ENCODE data around the gene COL5A2. TPM values are rescaled to one million over a fixed set of nuclear protein-coding genes. Genes with fewer than 3 reads are reported as not detected.

The COL5A2 gene
- total RNA-seq, 1 donor from 2014 or later: 23.7 TPM

DNA sequence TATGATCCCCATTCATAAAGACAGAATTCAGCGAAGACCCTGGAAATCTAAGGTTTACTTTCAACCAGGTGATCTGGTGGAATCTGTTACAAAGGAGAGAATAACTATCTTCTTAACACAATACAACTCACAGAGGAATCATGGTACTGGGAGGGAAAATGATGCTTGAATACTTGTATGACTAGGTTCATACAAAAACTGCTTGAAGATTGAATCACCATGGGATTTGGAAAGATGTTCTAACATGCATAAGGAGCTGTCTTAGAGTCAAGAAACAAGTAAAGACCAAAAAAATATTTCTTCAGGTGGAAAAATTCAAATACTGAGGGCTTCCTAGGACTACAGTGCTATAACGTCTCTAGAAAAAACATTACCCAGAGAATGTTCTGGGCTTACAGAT lies 32.2 kb downstream of the COL5A2 start:
- no peaks in the 10 kb centered on the region for H3K9me3 Mint-ChIP-seq (ENCODE audit: unreplicated experiment)
- no peaks in the 10 kb centered on the region for H3K36me3 Mint-ChIP-seq (ENCODE audit: unreplicated experiment)
- DNase-seq: no peak
- H3K27ac Mint-ChIP-seq (ENCODE audit: unreplicated experiment): no peak overlapping the region
- H3K4me1 Mint-ChIP-seq (ENCODE audit: low read depth, unreplicated experiment): peaks cover 8% of the 10 kb centered on the region
- H3K27me3 Mint-ChIP-seq (ENCODE audit: unreplicated experiment): no peaks in the 10 kb centered on the region
- no peak overlapping the region for H3K4me3 Mint-ChIP-seq (ENCODE audit: unreplicated experiment)
- TF ChIP-seq, protein P1, sequence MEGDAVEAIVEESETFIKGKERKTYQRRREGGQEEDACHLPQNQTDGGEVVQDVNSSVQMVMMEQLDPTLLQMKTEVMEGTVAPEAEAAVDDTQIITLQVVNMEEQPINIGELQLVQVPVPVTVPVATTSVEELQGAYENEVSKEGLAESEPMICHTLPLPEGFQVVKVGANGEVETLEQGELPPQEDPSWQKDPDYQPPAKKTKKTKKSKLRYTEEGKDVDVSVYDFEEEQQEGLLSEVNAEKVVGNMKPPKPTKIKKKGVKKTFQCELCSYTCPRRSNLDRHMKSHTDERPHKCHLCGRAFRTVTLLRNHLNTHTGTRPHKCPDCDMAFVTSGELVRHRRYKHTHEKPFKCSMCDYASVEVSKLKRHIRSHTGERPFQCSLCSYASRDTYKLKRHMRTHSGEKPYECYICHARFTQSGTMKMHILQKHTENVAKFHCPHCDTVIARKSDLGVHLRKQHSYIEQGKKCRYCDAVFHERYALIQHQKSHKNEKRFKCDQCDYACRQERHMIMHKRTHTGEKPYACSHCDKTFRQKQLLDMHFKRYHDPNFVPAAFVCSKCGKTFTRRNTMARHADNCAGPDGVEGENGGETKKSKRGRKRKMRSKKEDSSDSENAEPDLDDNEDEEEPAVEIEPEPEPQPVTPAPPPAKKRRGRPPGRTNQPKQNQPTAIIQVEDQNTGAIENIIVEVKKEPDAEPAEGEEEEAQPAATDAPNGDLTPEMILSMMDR (IDR thresholded peaks at IDR 0.05; ENCODE audit: partially characterized antibody, unreplicated experiment): no peak

DNA sequence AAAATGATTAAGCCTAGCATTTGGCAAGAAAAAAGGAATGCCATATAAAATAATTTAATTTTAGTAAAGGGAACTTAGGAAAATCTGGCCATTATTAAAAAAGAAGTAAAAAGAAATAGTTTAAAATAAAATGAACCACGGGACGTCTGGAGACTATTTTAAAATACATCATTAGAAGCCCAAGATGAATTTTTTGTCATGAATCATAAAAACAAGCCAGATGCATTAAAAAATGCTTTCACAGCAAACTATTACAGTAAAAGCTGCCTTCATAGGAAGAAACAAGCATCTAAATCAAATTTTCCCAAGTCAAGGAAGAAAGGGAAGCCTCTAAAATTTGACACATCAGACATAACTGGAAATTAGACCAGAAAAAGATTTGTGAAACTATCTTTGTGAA lies 33.0 kb downstream of the COL5A2 start:
- Mint-ChIP-seq H3K36me3 (ENCODE audit: unreplicated experiment) (no peaks in the 10 kb centered on the region), H3K27me3 (ENCODE audit: unreplicated experiment) (no peaks in the 10 kb centered on the region), H3K4me3 (ENCODE audit: unreplicated experiment) (no peak overlapping the region), H3K4me1 (ENCODE audit: low read depth, unreplicated experiment) (peaks cover 8% of the 10 kb centered on the region), H3K27ac (ENCODE audit: unreplicated experiment) (no peak overlapping the region), H3K9me3 (ENCODE audit: unreplicated experiment) (no peaks in the 10 kb centered on the region)
- DNase-seq: no peak
- TF ChIP-seq, protein P1 (IDR thresholded peaks at IDR 0.05; ENCODE audit: partially characterized antibody, unreplicated experiment): no peak

DNA sequence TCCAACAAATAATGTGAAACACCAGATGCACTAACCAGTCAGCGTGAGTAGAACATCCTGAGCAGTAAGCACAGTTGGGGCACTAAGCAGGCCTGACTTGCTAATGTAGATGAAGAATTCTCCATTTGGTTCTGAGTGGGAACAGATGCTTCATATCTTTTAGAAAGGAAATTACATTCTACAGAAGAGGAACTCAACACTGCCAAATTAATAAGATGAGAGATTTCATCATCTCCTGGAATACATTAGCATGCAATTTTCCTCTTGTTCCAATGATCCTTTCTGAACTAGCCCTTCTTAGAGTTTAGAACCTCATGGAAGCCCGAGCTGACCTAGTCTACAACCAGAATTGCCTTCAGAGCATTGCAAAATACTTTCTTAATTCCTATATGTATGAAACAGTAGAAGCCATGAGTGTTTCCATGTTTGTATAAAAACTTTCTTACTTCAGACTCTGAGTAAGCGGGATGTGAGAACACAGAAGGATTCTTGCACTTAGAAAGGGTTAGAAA lies 34.8 kb downstream of the COL5A2 start:
- Mint-ChIP-seq H3K4me3 (ENCODE audit: unreplicated experiment) (no peak overlapping the region), H3K9me3 (ENCODE audit: unreplicated experiment) (no peaks in the 10 kb centered on the region), H3K4me1 (ENCODE audit: low read depth, unreplicated experiment) (peaks cover 8% of the 10 kb centered on the region), H3K27ac (ENCODE audit: unreplicated experiment) (no peak overlapping the region), H3K27me3 (ENCODE audit: unreplicated experiment) (no peaks in the 10 kb centered on the region), H3K36me3 (ENCODE audit: unreplicated experiment) (no peaks in the 10 kb centered on the region)
- TF ChIP-seq, protein P1 (IDR thresholded peaks at IDR 0.05; ENCODE audit: partially characterized antibody, unreplicated experiment): no peak
- no peak for DNase-seq

GRCh38 chr2:189143925-189144324 lies 35.6 kb downstream of the COL5A2 start:
- no peaks in the 10 kb centered on the region for H3K9me3 Mint-ChIP-seq (ENCODE audit: unreplicated experiment)
- H3K4me1 Mint-ChIP-seq (ENCODE audit: low read depth, unreplicated experiment): peaks cover 8% of the 10 kb centered on the region
- no peak overlapping the region for H3K4me3 Mint-ChIP-seq (ENCODE audit: unreplicated experiment)
- no peaks in the 10 kb centered on the region for H3K36me3 Mint-ChIP-seq (ENCODE audit: unreplicated experiment)
- no peaks in the 10 kb centered on the region for H3K27me3 Mint-ChIP-seq (ENCODE audit: unreplicated experiment)
- DNase-seq: no peak
- H3K27ac Mint-ChIP-seq (ENCODE audit: unreplicated experiment): no peak overlapping the region
- TF ChIP-seq, protein P1 (IDR thresholded peaks at IDR 0.05; ENCODE audit: partially characterized antibody, unreplicated experiment): no peak

DNA sequence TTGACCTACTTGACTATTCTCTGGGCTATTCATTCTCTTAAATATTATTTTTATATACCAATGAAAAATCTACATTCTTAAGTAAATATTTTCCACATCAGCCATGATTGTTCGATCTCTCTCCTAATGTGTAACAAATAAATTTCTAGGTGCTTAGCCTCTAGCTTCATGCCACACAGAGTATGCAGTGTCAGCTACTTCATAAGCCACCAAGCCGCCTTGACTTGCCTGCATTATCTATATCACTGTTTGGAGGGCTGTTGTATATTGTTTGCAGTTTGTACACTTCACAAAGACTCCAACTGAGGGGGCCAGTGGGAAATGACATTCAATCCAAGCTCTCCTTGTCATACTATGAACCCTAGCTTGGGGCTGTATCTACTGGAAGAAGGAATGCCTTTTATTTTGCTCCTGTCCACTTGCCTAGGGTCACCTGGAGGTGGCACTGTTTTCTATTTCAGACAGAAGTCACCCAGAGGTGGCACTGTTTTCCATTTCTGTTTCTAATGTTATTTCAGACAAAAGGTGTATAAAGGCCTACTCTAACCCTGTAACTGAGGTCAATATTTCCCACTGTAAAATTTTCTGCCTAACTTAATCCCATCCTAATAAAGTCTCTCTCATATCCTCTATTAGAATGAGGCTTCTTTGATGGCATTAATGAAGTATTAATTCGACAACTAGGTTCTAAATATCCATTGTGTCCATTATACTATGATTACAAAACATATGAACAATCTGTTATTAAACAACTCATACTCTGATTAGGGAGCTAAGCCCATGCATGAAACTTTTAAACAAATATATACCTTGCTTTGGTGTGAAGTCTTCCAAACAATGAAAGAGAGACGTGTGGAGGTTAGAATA lies 36.4 kb downstream of the COL5A2 start:
- no peak overlapping the region for H3K4me3 Mint-ChIP-seq (ENCODE audit: unreplicated experiment)
- no peaks in the 10 kb centered on the region for H3K27me3 Mint-ChIP-seq (ENCODE audit: unreplicated experiment)

More for the DNA sequence above, 36.4 kb downstream of the COL5A2 start:
- TF ChIP-seq, protein P1 (IDR thresholded peaks at IDR 0.05; ENCODE audit: partially characterized antibody, unreplicated experiment): peak; percentile 71
- Mint-ChIP-seq H3K27ac (ENCODE audit: unreplicated experiment) (no peak overlapping the region), H3K4me1 (ENCODE audit: low read depth, unreplicated experiment) (peaks cover 8% of the 10 kb centered on the region), H3K36me3 (ENCODE audit: unreplicated experiment) (no peaks in the 10 kb centered on the region), H3K9me3 (ENCODE audit: unreplicated experiment) (no peaks in the 10 kb centered on the region)
- peak; percentile 31 for DNase-seq
